Measurements from ENCODE around the gene CELF1.
"Not testable (repeated sequence)": the region's sequence is repeated elsewhere in the genome, so short reads cannot be mapped to it uniquely, and the experiment has no call there.

CELF1 gene

DNA sequence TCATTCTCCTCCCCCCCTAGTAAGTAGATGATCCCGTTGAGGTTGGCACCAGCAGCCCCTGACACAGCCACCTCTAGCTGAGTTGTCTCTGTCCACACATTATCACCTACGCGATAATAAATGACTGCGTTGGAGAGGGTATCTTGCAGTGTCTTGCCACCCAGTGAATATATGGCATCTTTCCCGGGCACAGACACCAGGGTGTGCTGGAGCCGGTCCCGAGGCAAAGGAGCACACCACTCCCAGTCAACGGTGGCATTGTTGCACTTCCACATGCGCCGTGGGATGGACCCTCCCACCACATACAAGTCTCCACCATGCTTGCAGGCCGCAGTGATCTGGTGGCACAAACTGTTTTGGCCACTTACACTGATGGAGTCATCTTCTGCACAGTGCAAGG lies 20.4 kb upstream of the CELF1 start:
- DNase-seq (ENCODE audit: low read depth, low spot score), result no peak

DNA sequence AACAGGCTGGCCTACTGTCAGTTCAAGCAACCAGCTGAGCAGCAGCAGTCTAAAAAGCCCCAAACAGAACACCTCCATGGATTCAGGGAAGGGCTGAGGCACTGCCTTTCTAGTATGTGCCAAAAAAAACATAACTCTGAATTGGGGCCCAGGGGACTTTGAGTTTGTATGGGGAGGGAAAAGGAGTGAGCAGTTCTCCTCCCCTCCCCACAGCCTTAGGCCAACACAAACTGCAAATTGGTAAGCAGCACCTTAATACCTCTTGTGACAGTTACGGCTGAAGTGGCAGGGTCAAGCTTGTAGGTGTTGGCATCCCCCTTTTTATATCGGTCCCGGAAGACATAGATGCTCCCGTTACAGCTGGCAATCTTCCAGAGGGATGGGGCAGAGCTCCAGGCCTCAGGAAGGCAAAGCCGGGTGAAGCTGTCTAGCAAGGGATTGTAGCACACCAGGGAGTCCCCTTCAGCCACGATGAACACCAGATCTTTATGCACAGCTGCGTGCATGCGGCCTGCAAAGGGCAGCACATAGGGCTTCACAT lies 19.9 kb upstream of the CELF1 start:
- no peak for DNase-seq (ENCODE audit: low read depth, low spot score)

DNA sequence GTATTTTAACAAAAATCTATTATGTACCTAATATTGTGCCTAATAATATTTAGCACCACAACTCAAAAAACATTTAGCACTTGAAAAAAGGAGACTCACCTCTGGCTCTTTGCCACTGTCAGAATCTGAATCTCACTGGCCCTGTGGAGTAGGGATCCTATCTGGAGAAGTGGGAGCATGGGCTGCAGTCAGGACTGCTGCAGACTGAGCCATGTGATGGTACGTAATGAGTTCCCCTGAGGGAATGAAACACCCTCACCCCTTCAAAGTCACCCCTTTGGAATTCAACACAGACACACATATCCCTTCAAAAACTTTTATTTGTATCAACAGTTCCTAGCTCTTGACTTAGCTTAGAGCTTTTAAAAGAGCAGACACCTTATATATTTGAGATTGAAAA lies 19.0 kb upstream of the CELF1 start:
- DNase-seq (ENCODE audit: low read depth, low spot score), result no peak

DNA sequence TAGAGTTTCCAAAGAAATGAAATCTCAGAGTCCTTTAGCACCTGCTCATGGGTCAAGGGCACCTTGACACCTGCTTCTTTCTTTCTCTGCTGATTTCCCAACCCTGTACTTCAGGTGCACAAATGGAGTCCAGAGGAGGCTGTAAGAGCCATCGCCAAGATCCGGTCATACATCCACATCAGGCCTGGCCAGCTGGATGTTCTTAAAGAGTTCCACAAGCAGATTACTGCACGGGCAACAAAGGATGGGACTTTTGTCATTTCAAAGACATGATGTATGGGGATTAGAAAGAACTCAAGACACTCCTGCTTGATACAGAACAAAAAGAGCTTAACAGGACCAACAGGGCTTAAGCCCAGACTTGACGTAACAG lies 18.4 kb upstream of the CELF1 start:
- DNase-seq (ENCODE audit: low read depth, low spot score), result no peak

DNA sequence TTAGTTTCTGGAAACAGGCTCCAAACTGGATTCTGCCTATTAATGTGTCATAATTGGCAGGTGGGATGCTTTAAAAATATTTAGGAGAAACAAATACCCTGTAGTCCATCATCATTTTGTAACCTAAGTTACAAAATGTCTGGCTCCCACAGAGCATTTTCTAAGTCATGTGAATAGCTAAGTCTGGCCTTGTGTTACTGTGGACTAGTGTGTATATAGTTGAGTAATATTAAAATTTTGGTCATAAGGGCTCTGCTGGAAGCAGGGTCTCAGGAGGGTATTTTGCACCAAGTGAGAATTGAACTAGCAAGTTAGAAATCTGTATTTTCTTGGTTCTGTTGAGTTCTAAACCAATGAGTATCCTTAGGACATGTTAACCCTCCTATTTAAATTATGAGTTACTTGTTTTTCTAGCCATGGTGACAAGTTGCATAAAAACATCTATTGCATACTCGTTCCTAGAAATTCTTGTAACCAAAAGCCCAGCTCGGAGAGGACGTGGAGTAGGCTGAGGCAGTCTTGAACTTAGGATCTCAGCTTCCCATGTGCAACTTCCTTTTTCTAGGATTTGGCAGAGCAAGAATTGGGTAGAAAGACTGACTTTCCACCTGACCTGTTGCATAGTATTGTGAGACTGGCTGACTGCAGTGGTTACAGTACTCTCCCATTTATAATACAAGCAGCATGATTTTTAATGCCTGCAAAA lies 17.9 kb upstream of the CELF1 start:
- no peak for DNase-seq (ENCODE audit: low read depth, low spot score)

DNA sequence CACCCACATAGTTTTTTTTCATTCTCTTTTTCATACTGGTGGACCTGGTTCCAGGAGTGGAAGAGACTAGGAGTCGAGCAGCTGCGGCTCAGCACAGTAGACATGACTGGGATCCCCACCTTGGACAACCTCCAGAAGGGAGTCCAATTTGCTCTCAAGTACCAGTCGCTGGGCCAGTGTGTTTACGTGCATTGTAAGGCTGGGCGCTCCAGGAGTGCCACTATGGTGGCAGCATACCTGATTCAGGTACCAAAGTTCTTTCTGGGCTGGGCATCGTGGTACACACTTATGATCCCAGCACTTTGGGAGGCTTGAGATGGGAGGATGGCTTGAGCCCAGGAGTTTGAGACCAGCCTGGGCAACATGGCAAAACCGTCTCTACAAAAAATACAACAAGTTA lies 16.7 kb upstream of the CELF1 start:
- no peak for DNase-seq (ENCODE audit: low read depth, low spot score)

DNA sequence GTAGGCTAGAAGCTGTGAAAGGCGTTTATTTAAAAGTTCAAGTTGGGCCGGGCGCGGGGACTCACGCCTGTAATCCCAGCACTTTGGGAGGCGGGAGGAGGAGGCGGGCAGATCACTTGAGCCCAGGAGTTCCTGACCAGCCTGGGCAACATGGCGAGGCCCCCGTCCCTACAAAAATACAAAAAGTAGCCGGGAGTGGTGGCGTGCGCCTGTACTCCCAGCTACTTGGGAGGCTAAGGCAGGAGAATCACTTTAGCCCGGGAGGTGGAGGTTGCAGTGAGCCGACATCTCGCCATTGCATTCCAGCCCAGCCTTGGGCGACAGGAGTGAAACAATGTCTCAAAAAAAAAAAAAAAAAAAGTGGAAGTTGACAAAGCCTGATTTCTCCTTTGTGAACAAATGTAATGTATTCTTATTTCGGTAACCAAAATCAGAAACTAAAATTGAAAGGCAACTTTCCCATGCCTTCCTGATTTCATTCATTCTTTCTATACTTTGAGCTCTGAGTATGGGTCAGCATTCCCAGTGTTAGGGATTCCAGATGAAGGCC lies 13.3 kb upstream of the CELF1 start:
- DNase-seq (ENCODE audit: low read depth, low spot score), result no peak

DNA sequence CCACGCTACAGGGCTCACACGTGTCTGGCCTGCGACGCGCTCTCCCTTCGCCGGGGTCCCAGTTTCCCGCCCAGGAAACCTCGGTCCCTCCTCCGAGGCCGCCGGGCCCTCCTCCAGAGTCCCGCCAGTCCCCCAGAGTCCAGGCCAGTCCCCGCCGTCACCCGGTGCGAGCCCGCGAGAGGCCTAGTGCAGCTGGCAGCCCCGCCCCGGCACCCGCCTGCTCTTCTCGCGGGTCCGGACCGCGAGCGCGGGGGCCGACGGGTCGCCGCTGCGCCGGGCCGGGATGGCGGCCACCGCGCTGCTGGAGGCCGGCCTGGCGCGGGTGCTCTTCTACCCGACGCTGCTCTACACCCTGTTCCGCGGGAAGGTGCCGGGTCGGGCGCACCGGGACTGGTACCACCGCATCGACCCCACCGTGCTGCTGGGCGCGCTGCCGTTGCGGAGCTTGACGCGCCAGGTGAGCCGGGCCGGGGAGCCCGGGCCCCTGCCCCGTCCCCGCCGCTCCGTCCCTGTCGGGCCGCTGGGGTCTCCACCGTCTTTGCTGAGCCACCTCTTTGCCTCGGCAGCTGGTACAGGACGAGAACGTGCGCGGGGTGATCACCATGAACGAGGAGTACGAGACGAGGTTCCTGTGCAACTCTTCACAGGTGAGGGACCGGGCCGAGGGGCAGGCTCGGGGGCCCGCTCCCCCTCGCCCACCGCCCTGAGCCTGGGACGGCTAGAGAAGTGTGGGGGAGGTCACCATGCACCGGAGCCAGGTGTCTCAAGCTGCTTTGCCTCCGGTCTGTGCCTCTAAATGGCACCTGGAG lies 12.6 kb upstream of the CELF1 start, which contains the start of gene PTPMT1:
PTPMT1 (plus strand) TSS at position 260 of the 809 bp plus-strand sequence; CDS start at position 284, 24 bp downstream.
- DNase-seq (ENCODE audit: low read depth, low spot score), result peak; percentile 30

DNA sequence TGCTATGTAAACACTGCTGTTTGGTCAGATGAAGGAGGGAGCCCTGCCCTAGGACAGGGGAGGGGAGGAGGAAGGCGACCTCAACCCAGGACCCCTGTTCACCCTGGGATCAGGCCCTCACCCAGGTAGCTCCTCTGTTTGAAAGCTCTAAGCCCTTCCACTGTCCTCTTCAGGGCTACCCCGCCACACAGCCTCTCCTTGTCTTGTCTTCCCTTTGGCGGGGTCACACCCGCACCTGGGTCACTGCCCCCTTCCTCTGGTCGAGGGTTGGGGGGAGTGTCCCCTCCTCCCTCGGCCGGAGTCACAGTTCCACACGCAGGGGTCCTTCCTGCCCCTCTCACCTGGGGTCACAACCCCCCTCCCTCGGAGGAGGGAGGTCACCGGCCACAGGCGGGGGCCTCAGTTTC lies 12.0 kb upstream of the CELF1 start:
- no peak for DNase-seq (ENCODE audit: low read depth, low spot score)

DNA sequence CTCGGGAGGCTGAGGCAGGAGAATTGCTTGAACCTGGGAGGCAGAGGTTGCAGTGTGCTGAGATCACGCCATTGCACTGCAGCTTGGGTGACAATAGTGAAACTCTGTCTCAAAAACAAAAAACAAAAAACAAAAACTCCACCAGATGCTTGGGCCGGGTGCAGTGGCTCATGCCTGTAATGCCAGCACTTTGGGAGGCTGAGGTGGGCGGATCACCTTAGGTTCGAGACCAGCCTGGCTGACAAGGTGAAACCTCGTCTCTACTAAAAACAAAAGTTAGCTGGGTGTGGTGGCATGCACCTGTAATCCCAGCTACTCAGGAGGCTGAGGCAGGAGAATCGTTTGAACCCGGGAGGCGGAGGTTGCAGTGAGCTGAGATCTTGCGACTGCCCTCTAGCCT lies 11.4 kb upstream of the CELF1 start:
- not testable (repeated sequence) for DNase-seq (ENCODE audit: low read depth, low spot score)

DNA sequence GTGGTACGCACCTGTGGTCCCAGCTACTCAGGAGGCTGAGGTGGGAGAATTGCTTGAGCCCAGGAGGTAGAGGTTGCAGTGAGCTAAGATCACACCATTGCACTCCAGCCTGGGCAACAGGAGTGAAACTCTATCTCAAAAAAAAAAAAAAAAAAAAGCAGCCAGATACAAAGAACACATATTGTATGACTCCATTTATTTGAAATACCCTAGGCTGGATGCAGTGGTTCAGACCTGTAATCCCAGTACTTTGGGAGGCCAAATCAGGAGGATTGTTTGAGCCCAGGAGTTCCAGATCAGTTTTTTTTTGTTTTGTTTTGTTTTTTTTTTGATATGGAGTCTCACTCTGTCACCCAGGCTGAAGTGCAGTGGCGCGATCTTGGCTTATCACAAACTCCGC lies 9.5 kb upstream of the CELF1 start:
- not testable (repeated sequence) for DNase-seq (ENCODE audit: low read depth, low spot score)

DNA sequence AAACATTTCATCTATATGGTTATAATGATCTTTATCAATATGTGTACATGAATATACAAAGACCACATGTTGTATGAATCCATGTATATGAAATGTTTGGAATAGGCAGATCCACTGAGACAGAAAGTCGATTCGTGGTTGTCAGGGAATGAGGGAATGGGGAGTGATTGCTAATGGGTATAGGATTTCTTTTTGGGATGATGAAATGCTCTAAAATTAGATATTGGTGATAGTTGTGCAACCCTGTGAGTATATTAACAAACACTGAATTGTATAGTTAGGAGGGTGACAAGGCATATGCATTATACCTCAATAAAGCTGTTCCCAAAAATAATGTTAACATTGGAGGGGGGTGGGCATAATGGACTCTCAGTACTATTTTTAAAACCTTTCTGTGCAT lies 7.5 kb upstream of the CELF1 start:
- DNase-seq (ENCODE audit: low read depth, low spot score), result no peak

DNA sequence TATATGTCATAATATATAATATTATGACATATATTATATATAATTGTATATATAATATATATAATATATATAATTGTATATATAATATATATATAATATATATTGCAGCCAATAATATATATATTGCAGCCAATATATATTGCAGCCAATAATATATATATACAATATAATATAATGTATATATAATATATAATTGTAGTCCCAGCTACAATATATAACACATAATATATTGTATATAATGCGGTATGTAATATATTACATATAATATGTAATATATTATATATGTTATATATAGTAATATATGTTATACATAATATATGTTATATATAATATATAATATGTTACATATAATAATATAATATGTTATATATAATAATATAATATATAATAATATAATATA lies 5.8 kb upstream of the CELF1 start:
- no peak for DNase-seq (ENCODE audit: low read depth, low spot score)

DNA sequence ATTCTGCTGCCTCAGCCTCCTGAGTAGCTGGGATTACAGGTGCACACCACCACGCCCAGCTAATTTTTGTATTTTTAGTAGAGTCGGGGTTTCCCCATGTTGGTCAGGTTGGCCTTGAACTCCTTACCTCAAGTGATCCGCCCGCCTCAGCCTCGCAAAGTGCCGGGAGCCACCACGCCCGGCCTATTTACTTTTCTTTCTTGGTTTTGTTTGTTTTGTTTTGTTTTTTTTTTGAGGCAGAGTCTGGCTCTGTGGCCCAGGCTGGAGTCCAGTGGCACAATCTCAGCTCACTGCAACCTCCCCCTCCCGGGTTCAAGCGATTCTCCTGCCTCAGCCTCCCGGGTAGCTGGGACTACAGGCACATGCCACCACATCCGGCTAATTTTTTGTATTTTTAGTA lies 4.1 kb upstream of the CELF1 start:
- not testable (repeated sequence) for DNase-seq (ENCODE audit: low read depth, low spot score)

DNA sequence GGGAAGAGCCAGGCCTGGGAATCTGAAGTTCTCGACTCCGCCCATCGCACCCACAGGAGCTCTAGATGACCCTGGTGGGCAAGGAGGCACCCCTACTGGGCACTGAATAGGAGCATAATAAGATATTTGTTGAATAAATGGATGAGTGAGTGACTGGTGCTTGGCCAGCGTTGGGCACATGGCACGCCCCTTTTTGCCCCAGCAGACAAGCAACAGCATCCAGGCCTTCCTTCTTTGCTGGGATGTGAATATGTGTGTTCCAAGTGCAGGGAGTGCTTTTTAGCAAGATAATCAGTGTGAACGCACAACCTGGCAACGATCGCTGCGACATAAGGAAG lies 443 bp upstream of the CELF1 start:
- no peak for DNase-seq (ENCODE audit: low read depth, low spot score)

DNA sequence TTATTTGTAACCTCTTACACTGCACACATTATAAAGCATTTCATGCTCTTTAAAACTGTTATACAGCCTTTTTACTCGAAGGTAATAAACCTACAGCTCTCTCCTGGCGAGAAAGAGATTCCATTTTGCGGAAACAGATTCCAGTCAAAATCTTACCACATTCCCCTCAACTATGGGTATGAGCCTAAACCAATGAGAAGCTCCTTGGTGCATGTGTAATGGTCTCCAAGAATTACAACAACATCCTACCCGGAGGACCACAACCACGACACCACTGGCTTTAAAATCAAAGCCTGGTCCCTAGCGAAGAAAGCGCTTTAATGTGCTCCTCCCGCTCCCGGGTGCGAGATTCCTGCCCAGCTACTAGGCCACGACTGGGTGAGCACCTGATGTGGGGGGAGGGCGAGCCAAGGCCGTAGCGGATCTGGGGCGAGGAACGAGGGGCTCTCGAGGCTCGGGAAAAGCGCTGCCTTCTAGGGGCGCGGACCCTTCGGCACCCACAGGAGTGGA lies 821 bp downstream of the CELF1 start:
- no peak for DNase-seq (ENCODE audit: low read depth, low spot score)

DNA sequence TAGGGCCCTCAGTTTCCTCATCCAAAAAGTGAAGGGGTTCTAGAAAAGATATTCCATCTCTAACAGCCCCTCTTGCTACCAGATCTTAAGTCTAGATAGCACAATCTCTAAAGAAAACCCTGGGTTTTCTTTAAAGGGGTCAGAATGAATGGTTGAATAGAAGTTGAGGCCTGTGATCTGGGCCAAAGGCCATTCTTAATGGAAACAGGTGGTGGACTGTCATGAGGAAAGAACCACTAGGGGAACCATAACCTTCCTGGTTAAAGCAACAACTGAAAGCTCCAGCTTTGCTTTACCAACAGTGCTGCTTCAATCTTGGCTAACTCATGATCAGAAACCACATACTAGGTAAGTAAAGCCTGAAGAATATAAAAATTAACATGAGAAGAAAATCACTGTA lies 1.8 kb downstream of the CELF1 start:
- no peak for DNase-seq (ENCODE audit: low read depth, low spot score)

DNA sequence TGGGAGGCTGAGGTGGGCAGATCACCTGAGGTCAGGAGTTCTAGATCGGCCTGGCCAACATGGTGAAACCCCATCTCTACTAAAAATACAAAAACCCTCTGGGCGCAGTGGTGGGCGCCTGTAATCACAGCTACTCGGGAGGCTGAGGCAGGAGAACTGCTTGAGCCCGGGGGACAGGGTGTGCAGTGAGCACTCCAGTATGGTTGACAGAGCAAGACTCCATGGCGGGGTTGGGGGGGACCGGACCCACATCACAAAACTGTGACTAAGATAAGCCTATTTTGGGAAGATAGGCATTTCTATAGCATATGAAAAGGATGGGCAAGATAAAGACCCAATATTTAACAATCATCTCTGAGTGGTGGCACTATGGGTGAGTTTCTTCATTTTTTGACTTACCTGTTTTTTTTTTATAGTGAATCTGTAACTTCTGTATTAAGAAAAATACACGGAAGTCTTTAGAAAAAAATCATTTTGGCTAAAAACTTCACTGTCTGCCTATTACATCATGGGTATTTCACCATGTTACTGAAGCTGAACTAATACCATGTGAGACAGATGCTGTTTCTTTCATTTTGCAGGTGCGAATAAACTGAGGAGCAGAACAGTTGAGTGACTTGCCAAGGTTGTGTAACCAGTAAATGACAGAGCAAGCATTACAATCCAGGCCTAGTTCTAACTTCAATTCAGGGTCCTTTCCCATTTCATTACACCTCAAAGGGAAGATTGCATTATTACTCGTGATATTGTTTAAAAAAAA lies 2.5 kb downstream of the CELF1 start:
- DNase-seq (ENCODE audit: low read depth, low spot score), result no peak

DNA sequence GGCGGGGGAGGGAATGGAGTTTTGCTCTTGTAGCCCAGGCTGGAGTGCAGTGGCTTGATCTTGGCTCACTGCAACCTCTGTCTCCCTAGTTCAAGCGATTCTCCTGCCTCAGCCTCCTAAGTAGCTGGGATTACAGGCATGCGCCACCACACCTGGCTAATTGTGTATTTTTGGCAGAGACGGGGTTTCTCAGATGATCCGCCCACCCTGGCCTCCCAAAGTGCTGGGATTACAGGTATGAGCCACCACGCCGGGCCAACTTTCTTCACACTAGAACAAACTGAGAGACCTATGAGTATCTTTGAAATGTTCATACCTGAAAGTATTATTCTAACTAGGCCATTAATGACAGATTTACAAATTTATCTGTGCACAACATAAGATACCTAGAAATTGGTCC lies 6.7 kb downstream of the CELF1 start:
- DNase-seq (ENCODE audit: low read depth, low spot score), result not testable (repeated sequence)

DNA sequence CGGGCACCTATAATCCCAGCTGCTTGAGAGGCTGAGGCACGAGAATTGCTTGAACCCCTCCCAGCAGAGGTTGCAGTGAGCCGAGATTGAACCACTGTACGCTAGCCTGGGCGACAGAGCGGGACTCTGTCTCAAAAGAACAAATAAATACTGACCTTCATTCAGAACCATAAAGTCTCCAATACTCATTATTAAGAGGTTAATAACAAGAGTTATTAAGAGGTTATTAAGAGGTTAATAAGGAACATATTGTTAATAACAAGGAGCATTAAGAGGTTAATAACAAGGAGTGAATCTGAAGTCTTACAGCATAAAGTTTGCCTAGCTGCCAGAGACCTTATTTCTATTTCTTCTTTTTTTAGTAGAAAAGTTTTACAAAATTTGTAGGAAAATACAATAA lies 7.6 kb downstream of the CELF1 start:
- no peak for DNase-seq (ENCODE audit: low read depth, low spot score)

DNA sequence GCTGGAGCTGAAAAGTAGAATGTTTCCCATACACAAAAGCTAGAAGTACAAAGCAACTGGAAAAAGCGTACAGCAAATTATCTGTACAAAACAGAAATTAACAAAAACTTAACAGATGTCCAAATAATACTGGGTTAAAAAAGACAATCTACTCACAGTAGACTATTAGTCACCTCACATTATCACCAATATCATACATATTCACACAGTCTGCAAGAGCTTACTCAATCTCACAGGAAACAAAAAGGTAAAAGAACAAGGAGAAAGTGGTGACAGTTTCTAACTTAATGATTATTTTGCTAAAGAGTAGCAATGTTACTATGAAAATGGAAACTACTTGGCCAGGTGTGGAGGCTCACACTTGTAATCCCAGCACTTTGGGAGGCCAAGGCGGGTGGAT lies 11.9 kb downstream of the CELF1 start:
- no peak for DNase-seq (ENCODE audit: low read depth, low spot score)

DNA sequence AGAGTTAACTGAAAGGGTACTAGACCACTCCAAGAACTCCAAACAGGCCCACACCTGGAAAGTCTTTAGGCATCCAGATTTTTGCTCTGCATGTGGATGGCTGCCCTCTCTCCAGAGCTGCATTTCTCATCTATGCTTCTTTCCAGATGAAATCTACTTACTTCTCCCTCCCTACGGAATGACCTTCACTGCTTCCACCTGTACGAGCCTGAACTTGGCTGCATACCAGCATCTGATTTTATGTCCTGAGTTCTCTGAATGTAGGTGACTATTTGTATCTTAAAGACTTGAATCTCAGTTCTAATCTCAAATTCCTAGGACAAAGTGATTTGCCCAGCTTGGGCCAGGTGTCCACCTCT lies 13.3 kb downstream of the CELF1 start:
- DNase-seq (ENCODE audit: low read depth, low spot score), result no peak
